ENCODE measurements around the gene ACAP2.

- TF ChIP-seq POLR2AphosphoS5 (IDR thresholded peaks at IDR 0.05; ENCODE audit: insufficient read depth in 1 of 2, low read depth in 1 of 2) (no peak), POLR2A (IDR thresholded peaks at IDR 0.05) (no peak), CTCF (IDR thresholded peaks at IDR 0.05) (no peak)
Observed at GRCh38 chr3:195441051-195441450, 1.8 kb downstream of the ACAP2 start.

All from vagina (tissue), 2 donors.